Raji (cell line): Measurements from ENCODE around the gene CUTC.

Experiments used
- POLR2A ChIP-seq: IDR thresholded peaks from 2 replicates; pipeline ENCODE4 v1.6.1; 2011; ENCODE audit warnings: low read depth, low read length, control low read depth; ENCODE audit not compliant: insufficient read depth

CUTC gene

DNA sequence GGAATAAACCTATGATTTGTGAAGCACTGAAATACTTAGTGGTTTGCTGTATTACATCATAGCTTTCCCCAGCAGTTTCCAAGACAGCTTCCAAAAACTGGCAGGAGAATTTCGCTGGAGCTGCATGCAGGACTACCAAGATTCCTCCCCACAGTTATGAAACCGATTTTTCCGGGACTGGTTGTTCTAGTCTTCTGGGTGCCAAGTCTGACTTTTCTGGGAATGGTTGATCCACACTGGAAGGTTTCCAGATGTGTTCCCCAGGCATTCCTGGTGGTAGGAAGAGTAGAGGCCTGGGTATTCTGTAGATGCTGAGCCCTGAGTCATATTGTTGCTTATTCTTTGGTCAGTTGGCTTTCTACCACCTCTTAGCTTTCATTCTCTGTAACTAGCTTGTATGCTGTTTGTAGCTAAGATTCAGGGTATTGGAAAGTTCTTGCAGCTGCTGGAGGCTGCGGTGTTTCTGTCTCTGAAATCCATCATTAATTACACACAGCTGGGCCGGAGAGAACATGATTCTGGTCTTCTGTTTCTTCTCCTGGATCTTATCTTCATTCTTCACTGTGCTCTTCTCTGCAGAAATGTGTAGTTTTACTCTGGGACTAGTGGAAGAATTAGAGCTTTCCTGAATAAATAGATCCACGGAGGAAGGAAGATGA lies 56.7 kb downstream of the CUTC start:
- no peak for TF ChIP-seq POLR2A

DNA sequence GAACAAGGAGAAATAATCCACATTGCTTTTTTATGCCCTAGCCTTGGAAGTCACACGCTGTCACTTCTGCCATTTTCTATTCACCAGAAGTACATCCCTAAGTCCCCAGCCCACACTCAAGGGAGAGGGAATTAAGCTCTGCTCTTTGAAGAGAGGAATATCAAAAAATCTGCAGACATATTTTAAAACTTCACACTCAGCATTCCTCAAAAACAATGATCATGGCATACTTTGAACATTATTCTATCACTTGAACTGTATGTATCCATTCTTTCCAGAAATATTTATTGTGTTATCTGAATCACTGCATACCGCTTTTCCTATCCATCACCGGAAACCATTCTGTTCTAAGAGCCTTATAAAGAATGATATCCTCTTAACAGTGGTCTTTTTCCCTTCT lies 59.8 kb downstream of the CUTC start:
- no peak for TF ChIP-seq POLR2A

DNA sequence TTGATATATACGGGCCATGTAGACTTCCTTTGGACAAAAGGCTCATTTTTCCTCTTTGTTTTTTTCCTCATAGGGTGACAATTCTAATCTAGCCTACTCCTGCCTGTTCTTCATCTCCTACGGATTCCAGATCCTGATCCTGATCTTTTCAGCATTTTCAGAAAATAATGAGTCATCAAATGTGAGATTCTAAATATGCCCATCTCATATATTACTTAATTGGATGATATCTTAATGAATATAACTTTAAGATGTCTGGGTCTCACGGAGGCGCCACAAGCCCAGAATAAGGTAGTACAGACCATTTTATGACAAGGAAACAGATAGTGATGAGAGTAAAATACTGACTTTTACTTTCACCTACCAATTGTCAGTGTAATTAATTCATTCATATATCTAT lies 61.8 kb downstream of the CUTC start:
- TF ChIP-seq POLR2A, result no peak

DNA sequence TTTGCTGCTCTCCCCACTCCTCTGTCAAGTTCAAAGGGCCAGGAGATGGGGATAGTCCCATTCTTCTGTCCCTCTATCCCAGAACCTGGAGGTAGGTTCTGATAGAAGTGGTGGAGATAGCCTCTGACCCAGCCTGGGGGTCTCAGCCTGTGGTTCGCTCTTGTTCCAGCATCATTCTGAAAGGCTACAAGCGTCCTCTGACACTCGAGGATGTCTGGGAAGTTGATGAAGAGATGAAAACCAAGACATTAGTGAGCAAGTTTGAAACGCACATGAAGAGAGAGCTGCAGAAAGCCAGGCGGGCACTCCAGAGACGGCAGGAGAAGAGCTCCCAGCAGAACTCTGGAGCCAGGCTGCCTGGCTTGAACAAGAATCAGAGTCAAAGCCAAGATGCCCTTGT lies 64.9 kb downstream of the CUTC start:
- TF ChIP-seq POLR2A, result no peak

DNA sequence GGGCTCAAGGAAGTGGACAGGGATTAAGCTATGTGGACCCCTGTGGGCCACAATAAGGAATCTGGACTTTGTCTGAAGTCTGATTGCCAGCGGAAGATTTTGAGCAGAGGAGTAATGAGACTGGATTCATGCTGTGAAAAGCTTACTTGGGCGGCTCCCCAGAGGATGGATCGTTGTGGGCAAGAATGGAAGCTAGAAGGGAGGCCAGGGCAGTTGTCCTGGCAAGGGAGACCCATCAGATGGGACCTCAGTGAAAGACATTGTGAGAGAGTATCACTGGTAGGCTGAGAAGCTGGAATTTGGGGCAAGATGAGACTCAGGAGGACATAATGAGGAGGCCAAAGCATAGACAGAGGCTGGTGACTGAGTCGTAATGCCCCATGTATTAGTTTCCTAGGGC lies 66.0 kb downstream of the CUTC start:
- no peak for TF ChIP-seq POLR2A

DNA sequence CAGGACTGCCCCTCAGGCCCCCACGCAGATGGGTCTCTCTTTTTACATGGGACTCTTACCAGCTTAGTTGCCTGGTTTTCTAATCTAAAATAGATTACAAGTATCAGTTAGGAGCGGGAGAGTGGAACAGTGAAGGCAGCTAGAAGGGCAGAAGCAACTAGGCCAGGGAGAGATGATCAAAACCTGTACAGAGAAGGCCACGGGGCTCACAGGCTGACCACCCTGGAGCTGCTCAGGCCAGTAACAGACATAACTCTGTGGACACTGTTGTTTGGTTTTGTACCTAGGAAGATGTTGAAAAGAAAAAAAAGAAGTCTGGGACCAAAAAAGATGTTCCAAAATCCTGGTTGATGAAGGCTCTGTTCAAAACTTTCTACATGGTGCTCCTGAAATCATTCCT lies 66.9 kb downstream of the CUTC start:
- TF ChIP-seq POLR2A, result no peak

DNA sequence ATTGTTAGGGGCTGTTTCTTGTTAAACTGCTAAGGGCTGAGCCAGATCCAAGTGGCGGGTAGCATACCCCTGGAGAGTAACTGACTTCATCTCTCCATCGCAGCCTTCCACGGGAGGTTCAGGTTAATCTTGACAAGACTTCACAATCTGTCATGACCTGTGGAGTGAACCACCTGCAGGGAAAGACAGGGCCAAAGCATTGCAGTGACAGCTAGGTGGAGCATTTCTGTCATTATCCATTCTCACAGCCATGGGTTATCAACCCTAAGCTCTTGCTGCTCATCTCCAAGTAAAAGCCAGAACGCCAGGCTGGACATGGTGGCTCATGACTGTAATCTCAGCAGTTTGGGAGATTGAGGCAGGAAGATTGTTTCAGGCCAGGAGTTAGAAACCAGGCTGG lies 67.6 kb downstream of the CUTC start:
- TF ChIP-seq POLR2A, result no peak

DNA sequence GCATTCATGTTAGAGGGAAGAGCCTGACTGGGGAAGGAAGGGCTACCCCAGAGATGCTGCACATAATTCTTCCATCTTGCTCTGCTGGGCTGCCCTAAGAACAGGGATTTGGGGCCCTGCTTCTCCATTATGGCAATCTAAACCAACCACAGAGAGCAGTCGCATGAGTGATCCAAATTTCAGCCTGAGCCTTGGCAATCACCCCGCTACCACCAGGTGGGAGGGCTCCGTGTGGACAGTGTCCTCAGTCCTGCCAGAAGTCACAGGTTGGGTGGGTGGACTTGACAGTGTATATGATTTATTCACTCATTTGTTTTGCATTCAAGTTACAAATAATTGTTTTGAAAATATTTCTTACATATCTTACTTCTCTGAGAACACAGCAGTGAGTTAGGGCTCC lies 72.4 kb downstream of the CUTC start:
- no peak for TF ChIP-seq POLR2A

DNA sequence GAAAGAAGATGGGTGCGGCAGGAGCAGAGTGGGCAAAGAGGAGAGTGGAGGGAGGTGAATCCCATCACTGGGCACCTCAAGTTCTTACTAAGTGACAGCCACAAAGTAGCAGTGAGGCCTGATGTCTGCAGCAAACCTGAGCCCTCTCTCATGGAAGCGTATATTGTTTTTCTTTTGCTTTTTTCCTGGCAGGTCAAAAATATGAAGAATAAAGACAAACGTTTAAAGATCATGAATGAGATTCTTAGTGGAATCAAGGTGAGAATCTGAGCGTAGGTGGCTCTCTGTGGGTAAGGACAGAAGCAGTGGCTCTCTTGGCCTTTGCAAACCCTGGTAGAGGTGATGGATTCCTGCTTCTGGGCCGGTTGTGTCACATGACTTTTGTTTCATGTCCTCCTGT lies 73.2 kb downstream of the CUTC start:
- TF ChIP-seq POLR2A, result no peak
